BE2C (cell line): ENCODE results near the gene MAML2.

Experiments used
- DNase-seq: peaks from one replicate; pipeline ENCODE4 v3.0.0-alpha.2; 2020
- H3K27me3 ChIP-seq: fragments of 250-450 bp; sonication (Bioruptor Pico); 2 replicates; pipeline ENCODE4 v1.5.1; 2020; ENCODE audit warnings: mild to moderate bottlenecking
- H3K36me3 ChIP-seq: fragments of 250-450 bp; sonication (Bioruptor Pico); 2 replicates; pipeline ENCODE4 v1.5.1; 2020; ENCODE audit warnings: mild to moderate bottlenecking
- H3K4me1 ChIP-seq: fragments of 250-450 bp; sonication (Bioruptor Pico); 2 replicates; pipeline ENCODE4 v1.5.1; 2020
- H3K4me3 ChIP-seq: 2 replicates; pipeline ENCODE4 v1.5.1; 2011; ENCODE audit warnings: low read depth, low read length
- H3K9me3 ChIP-seq: fragments of 250-450 bp; sonication (Bioruptor Pico); 2 replicates; pipeline ENCODE4 v1.5.1; 2020
- CTCF ChIP-seq: IDR thresholded peaks from 2 replicates; pipeline ENCODE4 v1.5.1; 2012; ENCODE audit warnings: mild to moderate bottlenecking, low read depth, low read length

MAML2 gene

GRCh38 chr11:96193745-96194443, 149.1 kb downstream of the MAML2 start:
- Histone ChIP-seq H3K36me3 (no peaks in the 10 kb centered on the region), H3K9me3 (no peaks in the 10 kb centered on the region), H3K27me3 (no peaks in the 10 kb centered on the region), H3K4me1 (peaks cover 4% of the 10 kb centered on the region; the same call in 1 of the 2 replicates), H3K4me3 (no peak overlapping the region)
- DNase-seq = no peak
- TF ChIP-seq CTCF = no peak

GRCh38 chr11:96191752-96192151, 151.2 kb downstream of the MAML2 start:
- Histone ChIP-seq H3K27me3 (no peaks in the 10 kb centered on the region), H3K4me3 (no peak overlapping the region), H3K4me1 (peaks cover 4% of the 10 kb centered on the region; the same call in 1 of the 2 replicates), H3K9me3 (no peaks in the 10 kb centered on the region), H3K36me3 (no peaks in the 10 kb centered on the region)
- no peak for TF ChIP-seq CTCF
- no peak for DNase-seq

GRCh38 chr11:96189351-96189750, 153.6 kb downstream of the MAML2 start:
- no peaks in the 10 kb centered on the region for H3K36me3 ChIP-seq
- H3K9me3 ChIP-seq = no peaks in the 10 kb centered on the region
- H3K4me3 ChIP-seq = no peak overlapping the region
- no peaks in the 10 kb centered on the region for H3K27me3 ChIP-seq
- peaks cover 4% of the 10 kb centered on the region; the same call in 1 of the 2 replicates for H3K4me1 ChIP-seq
- no peak for TF ChIP-seq CTCF
- DNase-seq = no peak

- peaks cover 4% of the 10 kb centered on the region; the same call in 1 of the 2 replicates for H3K4me1 ChIP-seq
- DNase-seq = no peak
- H3K4me3 ChIP-seq = no peak overlapping the region
- no peaks in the 10 kb centered on the region for H3K36me3 ChIP-seq
- no peak for TF ChIP-seq CTCF
- no peaks in the 10 kb centered on the region for H3K27me3 ChIP-seq
- no peaks in the 10 kb centered on the region for H3K9me3 ChIP-seq
Observed at GRCh38 chr11:96188243-96189006, 154.6 kb downstream of the MAML2 start.

- Histone ChIP-seq H3K9me3 (no peaks in the 10 kb centered on the region), H3K4me1 (peaks cover 4% of the 10 kb centered on the region; the same call in 1 of the 2 replicates), H3K36me3 (no peaks in the 10 kb centered on the region), H3K4me3 (no peak overlapping the region), H3K27me3 (no peaks in the 10 kb centered on the region)
- DNase-seq = no peak
- no peak for TF ChIP-seq CTCF
Observed at GRCh38 chr11:96187822-96188221, 155.2 kb downstream of the MAML2 start.

- Histone ChIP-seq H3K9me3 (no peaks in the 10 kb centered on the region), H3K36me3 (no peaks in the 10 kb centered on the region), H3K4me3 (no peak overlapping the region), H3K4me1 (peaks cover 4% of the 10 kb centered on the region; the same call in 1 of the 2 replicates), H3K27me3 (no peaks in the 10 kb centered on the region)
- TF ChIP-seq CTCF = no peak
- DNase-seq = no peak
Observed at GRCh38 chr11:96186806-96187205, 156.2 kb downstream of the MAML2 start.
